HG03108 (cell line): ENCODE data around the gene MSMB.
"Not testable (repeated sequence)": the region's sequence is repeated elsewhere in the genome, so short reads cannot be mapped to it uniquely, and the experiment has no call there.

Experiments used
- ATAC-seq: cut with Tn5 transposase; IDR thresholded peaks from one replicate; pipeline ENCODE4 v1.9.1; 2021; ENCODE audit warnings: moderate library complexity; ENCODE audit not compliant: unreplicated experiment

The MSMB gene

GRCh38 chr10:46070749-46071148, 24.7 kb upstream of the MSMB start:
- ATAC-seq, result no peak

GRCh38 chr10:46069771-46070463, 23.8 kb upstream of the MSMB start:
- ATAC-seq, result no peak

GRCh38 chr10:46068905-46069304, 22.8 kb upstream of the MSMB start:
- ATAC-seq, result no peak

GRCh38 chr10:46068117-46068516, 22.0 kb upstream of the MSMB start:
- no peak for ATAC-seq

- ATAC-seq, result no peak
Measured at GRCh38 chr10:46064269-46064817, 18.3 kb upstream of the MSMB start.

- no peak for ATAC-seq
Measured at GRCh38 chr10:46062723-46063428, 16.8 kb upstream of the MSMB start.

- no peak for ATAC-seq
Measured at GRCh38 chr10:46060706-46061105, 14.6 kb upstream of the MSMB start.

- ATAC-seq, result not testable (repeated sequence)
Measured at GRCh38 chr10:46057927-46058326, 11.9 kb upstream of the MSMB start.

GRCh38 chr10:46057038-46057437, 11.0 kb upstream of the MSMB start:
- no peak for ATAC-seq

GRCh38 chr10:46055771-46056170, 9.7 kb upstream of the MSMB start:
- ATAC-seq, result no peak

- ATAC-seq, result no peak
Measured at GRCh38 chr10:46053534-46054434, 7.7 kb upstream of the MSMB start.

GRCh38 chr10:46052791-46053375, 6.8 kb upstream of the MSMB start:
- no peak for ATAC-seq

GRCh38 chr10:46052057-46052790, 6.2 kb upstream of the MSMB start:
- ATAC-seq, result no peak

GRCh38 chr10:46050941-46051623, 5.0 kb upstream of the MSMB start:
- no peak for ATAC-seq

GRCh38 chr10:46049497-46049831, 3.4 kb upstream of the MSMB start:
- ATAC-seq, result not testable (repeated sequence)

GRCh38 chr10:46048152-46048551, 2.1 kb upstream of the MSMB start:
- no peak for ATAC-seq

- no peak for ATAC-seq
Measured at GRCh38 chr10:46042527-46042926, 3.5 kb downstream of the MSMB start.

GRCh38 chr10:46040004-46040403, 6.1 kb downstream of the MSMB start:
- no peak for ATAC-seq

GRCh38 chr10:46037107-46037825, 8.8 kb downstream of the MSMB start:
- no peak for ATAC-seq
